Measurements from ENCODE around the gene DCST1. TPM values are rescaled to one million over a fixed set of nuclear protein-coding genes. Genes with fewer than 3 reads are reported as not detected.

The DCST1 gene
- total and polyA plus RNA-seq, 2 of the 4 experiments (the other 2 are of a cell fraction), result not detected

DNA sequence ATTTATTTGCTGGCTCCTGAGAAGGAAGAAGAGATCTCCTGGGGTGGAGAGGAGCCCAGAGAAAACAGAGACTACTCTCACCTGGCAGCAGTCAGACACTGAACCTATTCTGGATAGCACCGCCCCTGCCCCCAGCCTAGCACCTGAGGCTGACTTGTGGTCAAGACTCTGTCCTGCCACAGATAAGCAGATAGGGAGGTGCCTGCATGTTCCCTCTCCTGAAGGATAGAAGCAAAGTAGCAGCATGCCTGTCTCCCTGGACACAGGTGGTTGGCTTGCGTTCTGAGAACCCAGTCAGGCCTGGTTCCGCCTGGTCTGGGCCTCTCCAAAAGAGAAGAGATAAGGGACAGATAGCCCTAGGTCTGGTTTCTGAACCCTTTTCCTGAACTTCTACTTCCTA is 43.7 kb downstream of the DCST1 start:
- Histone ChIP-seq H3K14ac (replicated peaks; ENCODE audit: low read depth, low read length) (no peak overlapping the region), H2AK9ac (replicated peaks; ENCODE audit: low read depth, low read length, poor library complexity) (no peak overlapping the region), H3K23ac (ENCODE audit: low read depth, low read length) (no peak overlapping the region), H3K27me3 (ENCODE audit: control insufficient read depth, insufficient read depth, low read length) (peaks cover 67% of the 10 kb centered on the region), H4K5ac (ENCODE audit: low read depth, low read length) (no peak overlapping the region), H4K91ac (ENCODE audit: insufficient read depth, low read depth, low read length) (no peak overlapping the region), H2AFZ (replicated peaks; ENCODE audit: low read length, poor library complexity) (no peak overlapping the region), H2BK120ac (ENCODE audit: low read depth, low read length) (no peak overlapping the region), H4K20me1 (ENCODE audit: insufficient read depth, low read length) (peaks cover 11% of the 10 kb centered on the region), H3K4me1 (ENCODE audit: control insufficient read depth, insufficient read depth, low read length) (peaks cover 6% of the 10 kb centered on the region; the same call in 1 of the 2 replicates), H3K4ac (ENCODE audit: low read depth, low read length) (no peak overlapping the region), H3K18ac (ENCODE audit: low read depth, low read length) (no peak overlapping the region), H3K56ac (ENCODE audit: extremely low read depth, insufficient read depth, low read length) (no peak overlapping the region), H3K4me2 (ENCODE audit: low read depth, low read length) (no peak overlapping the region), H3K79me1 (ENCODE audit: low read depth in 1 of 2, low read length in 2 of 2) (no peaks in the 10 kb centered on the region), H2AK5ac (ENCODE audit: low read depth, low read length) (no peak overlapping the region), H2BK15ac (ENCODE audit: low read depth, low read length) (no peak overlapping the region), H3K36me3 (ENCODE audit: control insufficient read depth, insufficient read depth, low read length) (no peaks in the 10 kb centered on the region), H3K9ac (ENCODE audit: low read depth, low read length) (no peak overlapping the region), H2BK5ac (ENCODE audit: low read depth, low read length, poor library complexity, severe bottlenecking) (no peak overlapping the region), H2BK20ac (ENCODE audit: low read depth, low read length) (no peak overlapping the region), H3K9me3 (ENCODE audit: control insufficient read depth, insufficient read depth, low read length) (no peaks in the 10 kb centered on the region), H4K8ac (ENCODE audit: low read depth in 2 of 2, low read length in 2 of 2) (no peak overlapping the region), H3K9me1 (ENCODE audit: insufficient read depth, low read length) (0 out of 2 replicates have a peak, but pooled peaks cover 3% of the 10 kb centered on the region), H3K27ac (ENCODE audit: insufficient read depth, low read length) (no peak overlapping the region), H3K4me3 (ENCODE audit: insufficient read depth, low read depth, low read length) (no peak overlapping the region)
- dilution Hi-C loops (cut with HindIII; ENCODE audit: low sequenced_read_pairs, unreplicated experiment) (no loop called here), in situ Hi-C loops (cut with MboI; ENCODE audit: low sequenced_read_pairs) (no loop called here), intact Hi-C loops (cut with micrococcal nuclease) (no loop called here)
- no TSS peak for BruUV-seq (replicated peaks)
- TF ChIP-seq MAZ (IDR thresholded peaks at IDR 0.05; ENCODE audit: borderline replicate concordance, low read depth, low read length), result no peak
- POLR2A ChIA-PET (ENCODE audit: unreplicated experiment), result no interaction called here
- DNase-seq, result no peak
- WGBS, 2 experiments (ENCODE audit: extremely low coverage in 2 of 2, insufficient read length in 1 of 2), result 87% methylated on average over 3 of the region's 3 CpGs; no CpG with 5 or more reads in 1 of the 2 experiments
- CTCF ChIA-PET, result no interaction called here
- no peak for ATAC-seq (ENCODE audit: low read depth)

Data from IMR-90 (cell line).